Activated T-cell treated with anti-CD3 and anti-CD28 coated beads, Interleukin-2, amount 50 U/mL, for 24 hours (primary cell): ENCODE results near the gene RPS29.
"Not testable (repeated sequence)": the region's sequence is repeated elsewhere in the genome, so short reads cannot be mapped to it uniquely, and the experiment has no call there.

ENCODE experiments used
- DNase-seq: peaks from one replicate; pipeline ENCODE4 v3.0.0-alpha.2; 2020
- H3K27ac Mint-ChIP-seq: 2 replicates; pipeline ENCODE4 v1.8.0; 2020; ENCODE audit warnings: mild to moderate bottlenecking, mixed read lengths
- H3K27me3 Mint-ChIP-seq: 2 replicates; pipeline ENCODE4 v1.8.0; 2020; ENCODE audit warnings: mixed read lengths
- H3K36me3 Mint-ChIP-seq: 2 replicates; pipeline ENCODE4 v1.8.0; 2020; ENCODE audit warnings: low read depth, mixed read lengths
- H3K4me1 Mint-ChIP-seq: 2 replicates; pipeline ENCODE4 v1.8.0; 2020; ENCODE audit warnings: low read depth, mixed read lengths
- H3K4me3 Mint-ChIP-seq: 2 replicates; pipeline ENCODE4 v1.8.0; 2020; ENCODE audit warnings: mild to moderate bottlenecking, moderate library complexity, mixed read lengths
- H3K9me3 Mint-ChIP-seq: 2 replicates; pipeline ENCODE4 v1.8.0; 2020; ENCODE audit warnings: mixed read lengths

Gene RPS29

DNA sequence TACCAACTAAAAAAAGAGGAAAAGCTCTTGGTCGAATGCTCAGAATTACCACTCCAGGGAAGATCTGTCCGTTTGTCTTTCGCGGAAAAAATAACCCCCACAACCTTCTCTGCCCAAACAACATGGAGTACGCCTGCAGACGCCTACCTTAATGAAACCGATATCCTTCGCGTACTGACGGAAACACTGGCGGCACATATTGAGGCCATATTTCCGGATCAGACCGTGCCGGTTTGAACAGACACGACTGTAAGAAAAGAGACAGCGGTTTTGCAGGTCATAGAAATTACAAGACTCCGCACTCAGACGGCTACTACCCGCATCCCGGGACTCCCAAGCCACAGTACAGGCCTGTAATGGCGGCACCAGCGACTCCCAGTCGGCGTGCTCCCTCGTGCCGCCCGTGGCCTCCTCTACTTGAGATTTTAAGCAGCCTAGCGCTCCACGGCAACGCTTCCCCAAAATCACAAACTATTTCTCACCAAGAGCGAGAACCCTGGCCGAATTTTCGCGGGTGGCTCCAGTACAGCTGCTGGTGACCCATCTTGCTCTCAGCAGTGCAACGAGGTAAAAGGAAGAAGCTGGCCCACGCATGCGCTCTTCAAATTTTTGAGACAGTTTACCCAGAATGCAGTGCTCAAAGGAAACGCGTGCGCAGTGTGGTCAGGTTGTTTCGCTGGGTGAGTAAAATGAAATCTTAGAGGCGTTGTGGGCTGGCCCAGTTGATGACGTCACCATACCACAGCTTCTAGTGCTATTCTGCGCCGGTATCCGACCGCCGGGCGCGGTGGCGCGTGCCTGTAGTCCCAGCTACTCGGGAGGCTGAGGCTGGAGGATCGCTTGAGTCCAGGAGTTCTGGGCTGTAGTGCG lies at the start of gene RPS29:
Gene RPS29 (minus strand): TSS at position 578 of the 870 bp plus-strand sequence. CDS start 34 bp downstream, at position 544.
- Mint-ChIP-seq H3K9me3 (no peaks in the 10 kb centered on the region), H3K36me3 (peaks cover 51% of the 10 kb centered on the region), H3K4me3 (peak within 1 kb of the TSS; percentile 92), H3K27me3 (peaks cover 4% of the 10 kb centered on the region), H3K27ac (peak within 1 kb of the TSS; percentile 100), H3K4me1 (peaks cover 42% of the 10 kb centered on the region)
- DNase-seq = peak; percentile 100

DNA sequence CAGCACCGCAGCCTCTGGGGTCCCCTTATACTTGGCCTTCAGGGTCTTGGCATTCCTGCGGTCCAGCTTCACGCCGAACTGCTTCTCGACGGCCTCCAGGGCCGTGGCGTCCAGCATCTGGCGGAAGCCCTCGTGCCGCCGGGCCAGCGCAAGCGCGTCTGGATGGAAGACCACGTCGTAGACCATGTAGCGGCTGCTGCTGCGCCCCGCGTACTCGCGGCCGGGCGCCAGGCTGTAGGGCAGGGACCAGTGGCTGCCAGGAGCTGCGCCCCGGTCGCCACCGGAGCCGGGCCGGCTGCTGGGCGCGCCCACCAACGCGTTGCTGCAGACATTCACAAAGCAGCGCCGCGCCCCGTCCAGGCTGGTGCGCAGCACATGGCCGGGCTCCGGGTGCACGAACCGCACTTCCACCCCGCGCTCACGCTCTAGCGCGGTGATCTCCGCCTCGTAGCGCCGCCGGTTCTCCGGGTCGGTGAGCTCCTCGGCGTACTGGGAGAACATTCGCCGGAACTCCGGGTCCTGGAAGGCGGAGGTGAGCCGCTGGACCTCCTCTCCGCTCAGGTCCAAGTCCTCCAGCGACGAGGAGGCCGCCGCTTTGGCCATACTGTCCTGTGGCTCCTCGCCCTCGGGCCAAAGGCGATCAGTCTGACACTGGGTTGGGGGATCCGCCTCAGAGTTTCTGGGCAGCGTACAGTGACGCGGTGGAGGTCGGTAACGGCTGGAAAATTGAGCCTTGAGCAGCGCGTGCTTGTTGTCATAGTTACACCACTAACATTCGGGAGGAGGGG lies 48.6 kb upstream of the RPS29 start, which contains the start of gene DNAAF2:
Gene DNAAF2 (minus strand): TSS at position 698 of the 788 bp plus-strand sequence. CDS start 95 bp downstream, at position 603.
- Mint-ChIP-seq H3K9me3 (no peaks in the 10 kb centered on the region), H3K27ac (peak within 1 kb of the TSS; percentile 97), H3K4me1 (peaks cover 52% of the 10 kb centered on the region), H3K4me3 (peak within 1 kb of the TSS; percentile 92), H3K27me3 (no peaks in the 10 kb centered on the region), H3K36me3 (peaks cover 84% of the 10 kb centered on the region)
- no peak for DNase-seq

DNA sequence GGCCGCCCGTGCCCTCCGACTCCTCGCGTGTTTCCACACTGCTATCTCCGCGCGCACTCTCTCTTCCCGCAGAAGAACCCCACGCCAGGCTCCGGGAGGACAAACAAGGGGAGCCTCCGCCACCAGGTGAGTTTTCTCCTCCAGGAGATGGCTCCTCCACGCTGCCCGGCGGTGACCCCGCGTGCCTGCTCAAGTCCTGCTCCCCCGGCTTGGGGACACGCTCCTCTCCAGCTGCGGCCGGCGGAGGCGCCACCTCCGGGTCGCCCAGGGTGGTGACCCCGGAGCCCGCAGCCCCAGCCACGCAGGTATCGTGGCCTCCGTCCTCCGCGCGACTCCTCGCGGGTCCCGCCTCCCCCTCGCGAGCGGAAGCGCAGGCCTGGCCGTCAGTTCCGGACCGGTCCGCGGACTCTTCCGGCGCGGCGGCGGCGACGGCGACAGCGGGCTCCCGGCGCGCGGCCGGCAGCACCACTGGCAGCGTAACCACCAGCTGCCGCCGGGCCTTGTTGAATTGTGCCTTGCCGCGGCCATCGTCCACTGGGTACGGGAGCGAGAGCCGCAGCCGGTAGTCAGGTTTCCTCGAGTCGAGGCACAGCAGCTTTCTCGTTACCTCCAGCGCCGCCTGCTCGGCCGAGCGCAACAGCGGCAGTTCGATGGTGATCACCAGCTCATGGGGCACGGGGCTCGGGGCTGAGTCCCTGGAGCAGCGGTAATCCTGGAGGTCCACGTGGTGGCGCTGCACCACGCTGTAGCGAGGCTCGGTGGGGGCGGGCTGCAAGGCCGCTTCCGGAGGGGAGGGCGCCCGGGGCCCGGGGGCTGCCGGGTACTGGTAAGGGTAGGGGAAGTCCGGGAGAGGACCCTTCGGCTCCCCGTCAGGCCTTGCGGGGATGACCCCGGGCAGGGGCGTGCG lies 47.7 kb upstream of the RPS29 start:
- peaks cover 53% of the 10 kb centered on the region for H3K4me1 Mint-ChIP-seq
- DNase-seq = peak; percentile 95
- no peaks in the 10 kb centered on the region for H3K9me3 Mint-ChIP-seq
- H3K36me3 Mint-ChIP-seq = peaks cover 78% of the 10 kb centered on the region
- H3K27ac Mint-ChIP-seq = peak overlapping the region; percentile 97
- no peaks in the 10 kb centered on the region for H3K27me3 Mint-ChIP-seq
- H3K4me3 Mint-ChIP-seq = peak overlapping the region; percentile 92

DNA sequence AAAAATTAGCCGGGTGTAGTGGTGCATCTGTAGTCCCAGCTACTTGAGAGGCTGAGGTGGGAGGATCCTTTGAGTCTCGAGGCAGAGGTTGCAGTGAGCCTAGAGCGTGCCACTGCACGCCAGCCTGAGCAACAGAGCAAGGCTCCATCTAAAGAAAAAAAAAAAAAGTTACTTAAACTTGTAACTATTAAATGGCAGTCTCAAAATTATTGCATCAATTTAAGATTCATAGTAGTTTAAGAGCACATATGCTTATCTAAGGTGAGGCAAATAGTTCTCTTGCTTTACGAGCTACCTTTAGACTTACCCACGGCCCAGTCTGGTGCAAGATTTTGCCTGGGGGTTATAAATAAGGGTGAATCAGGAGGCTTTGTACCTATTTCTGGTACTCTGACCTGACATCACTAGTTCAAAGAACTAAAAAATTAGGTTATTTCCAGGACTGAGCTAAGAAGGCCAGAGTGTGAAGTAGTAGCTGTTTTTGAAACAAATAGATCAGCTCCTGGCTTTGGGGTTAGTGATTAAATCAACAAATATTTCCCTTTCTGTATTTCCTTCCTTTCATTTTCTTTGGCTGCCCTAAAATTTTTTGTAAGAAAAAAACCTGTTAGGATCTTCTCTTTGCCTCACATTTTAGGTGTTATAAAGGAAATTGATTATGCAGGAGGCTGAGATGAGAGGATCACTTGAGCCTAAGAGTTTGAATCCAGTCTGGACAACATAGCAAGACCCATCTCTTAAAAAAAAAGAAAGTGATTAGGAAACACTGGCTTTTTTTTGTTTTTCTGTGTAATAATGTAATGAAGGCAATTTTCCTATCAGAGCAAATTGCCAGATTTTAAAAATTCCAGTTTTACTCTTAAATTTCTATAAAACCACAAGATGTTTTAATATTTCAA lies 38.0 kb upstream of the RPS29 start:
- peaks cover 86% of the 10 kb centered on the region for H3K36me3 Mint-ChIP-seq
- no peak for DNase-seq
- H3K27me3 Mint-ChIP-seq = no peaks in the 10 kb centered on the region
- H3K4me3 Mint-ChIP-seq = peak overlapping the region; percentile 99
- peak overlapping the region; percentile 99 for H3K27ac Mint-ChIP-seq
- peaks cover 63% of the 10 kb centered on the region for H3K4me1 Mint-ChIP-seq
- no peaks in the 10 kb centered on the region for H3K9me3 Mint-ChIP-seq

DNA sequence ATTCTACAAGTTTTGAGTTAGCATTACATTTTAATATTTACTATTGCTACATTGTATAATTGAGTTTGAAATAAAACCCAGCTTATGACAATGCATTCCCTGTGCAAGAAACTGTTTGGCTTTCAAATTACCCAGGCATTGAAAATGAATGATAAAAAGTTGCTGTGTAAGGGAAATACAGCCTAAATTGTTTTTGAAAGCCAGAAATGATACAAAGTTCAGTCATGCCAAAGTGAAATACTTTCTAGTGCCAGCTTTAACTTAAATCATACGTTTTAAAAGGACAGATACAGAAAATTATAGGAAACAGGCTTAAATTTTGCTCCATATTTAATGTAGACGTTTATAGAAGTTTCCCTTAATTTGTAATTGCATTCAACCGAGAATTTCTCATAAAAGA lies 37.2 kb upstream of the RPS29 start:
- H3K4me3 Mint-ChIP-seq = peak overlapping the region; percentile 99
- DNase-seq = no peak
- no peaks in the 10 kb centered on the region for H3K9me3 Mint-ChIP-seq
- peaks cover 90% of the 10 kb centered on the region for H3K36me3 Mint-ChIP-seq
- peak overlapping the region; percentile 99 for H3K27ac Mint-ChIP-seq
- H3K27me3 Mint-ChIP-seq = no peaks in the 10 kb centered on the region
- peaks cover 63% of the 10 kb centered on the region for H3K4me1 Mint-ChIP-seq

DNA sequence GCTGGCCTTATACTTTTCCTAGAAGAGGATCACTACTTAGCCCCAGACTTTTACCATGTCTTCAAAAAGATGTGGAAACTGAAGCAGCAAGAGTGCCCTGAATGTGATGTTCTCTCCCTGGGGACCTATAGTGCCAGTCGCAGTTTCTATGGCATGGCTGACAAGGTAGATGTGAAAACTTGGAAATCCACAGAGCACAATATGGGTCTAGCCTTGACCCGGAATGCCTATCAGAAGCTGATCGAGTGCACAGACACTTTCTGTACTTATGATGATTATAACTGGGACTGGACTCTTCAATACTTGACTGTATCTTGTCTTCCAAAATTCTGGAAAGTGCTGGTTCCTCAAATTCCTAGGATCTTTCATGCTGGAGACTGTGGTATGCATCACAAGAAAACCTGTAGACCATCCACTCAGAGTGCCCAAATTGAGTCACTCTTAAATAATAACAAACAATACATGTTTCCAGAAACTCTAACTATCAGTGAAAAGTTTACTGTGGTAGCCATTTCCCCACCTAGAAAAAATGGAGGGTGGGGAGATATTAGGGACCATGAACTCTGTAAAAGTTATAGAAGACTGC lies 35.9 kb upstream of the RPS29 start:
- DNase-seq = no peak
- Mint-ChIP-seq H3K27me3 (no peaks in the 10 kb centered on the region), H3K4me1 (peaks cover 67% of the 10 kb centered on the region), H3K4me3 (peak overlapping the region; percentile 99), H3K27ac (peak overlapping the region; percentile 99), H3K9me3 (no peaks in the 10 kb centered on the region), H3K36me3 (peaks cover 91% of the 10 kb centered on the region)

DNA sequence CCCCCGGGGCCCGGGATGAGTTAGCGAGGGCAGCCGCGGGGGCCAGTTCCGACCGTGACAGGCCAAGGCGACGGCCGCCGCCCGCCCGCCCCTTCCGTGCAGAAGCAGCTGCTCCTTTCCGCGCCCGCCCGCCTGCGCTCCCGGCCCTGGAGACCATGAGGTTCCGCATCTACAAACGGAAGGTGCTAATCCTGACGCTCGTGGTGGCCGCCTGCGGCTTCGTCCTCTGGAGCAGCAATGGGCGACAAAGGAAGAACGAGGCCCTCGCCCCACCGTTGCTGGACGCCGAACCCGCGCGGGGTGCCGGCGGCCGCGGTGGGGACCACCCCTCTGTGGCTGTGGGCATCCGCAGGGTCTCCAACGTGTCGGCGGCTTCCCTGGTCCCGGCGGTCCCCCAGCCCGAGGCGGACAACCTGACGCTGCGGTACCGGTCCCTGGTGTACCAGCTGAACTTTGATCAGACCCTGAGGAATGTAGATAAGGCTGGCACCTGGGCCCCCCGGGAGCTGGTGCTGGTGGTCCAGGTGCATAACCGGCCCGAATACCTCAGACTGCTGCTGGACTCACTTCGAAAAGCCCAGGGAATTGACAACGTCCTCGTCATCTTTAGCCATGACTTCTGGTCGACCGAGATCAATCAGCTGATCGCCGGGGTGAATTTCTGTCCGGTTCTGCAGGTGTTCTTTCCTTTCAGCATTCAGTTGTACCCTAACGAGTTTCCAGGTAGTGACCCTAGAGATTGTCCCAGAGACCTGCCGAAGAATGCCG lies 35.1 kb upstream of the RPS29 start:
- no peak for DNase-seq
- H3K27ac Mint-ChIP-seq = peak overlapping the region; percentile 99
- H3K4me3 Mint-ChIP-seq = peak overlapping the region; percentile 99
- H3K4me1 Mint-ChIP-seq = peaks cover 67% of the 10 kb centered on the region
- no peaks in the 10 kb centered on the region for H3K9me3 Mint-ChIP-seq
- H3K36me3 Mint-ChIP-seq = peaks cover 92% of the 10 kb centered on the region
- no peaks in the 10 kb centered on the region for H3K27me3 Mint-ChIP-seq

DNA sequence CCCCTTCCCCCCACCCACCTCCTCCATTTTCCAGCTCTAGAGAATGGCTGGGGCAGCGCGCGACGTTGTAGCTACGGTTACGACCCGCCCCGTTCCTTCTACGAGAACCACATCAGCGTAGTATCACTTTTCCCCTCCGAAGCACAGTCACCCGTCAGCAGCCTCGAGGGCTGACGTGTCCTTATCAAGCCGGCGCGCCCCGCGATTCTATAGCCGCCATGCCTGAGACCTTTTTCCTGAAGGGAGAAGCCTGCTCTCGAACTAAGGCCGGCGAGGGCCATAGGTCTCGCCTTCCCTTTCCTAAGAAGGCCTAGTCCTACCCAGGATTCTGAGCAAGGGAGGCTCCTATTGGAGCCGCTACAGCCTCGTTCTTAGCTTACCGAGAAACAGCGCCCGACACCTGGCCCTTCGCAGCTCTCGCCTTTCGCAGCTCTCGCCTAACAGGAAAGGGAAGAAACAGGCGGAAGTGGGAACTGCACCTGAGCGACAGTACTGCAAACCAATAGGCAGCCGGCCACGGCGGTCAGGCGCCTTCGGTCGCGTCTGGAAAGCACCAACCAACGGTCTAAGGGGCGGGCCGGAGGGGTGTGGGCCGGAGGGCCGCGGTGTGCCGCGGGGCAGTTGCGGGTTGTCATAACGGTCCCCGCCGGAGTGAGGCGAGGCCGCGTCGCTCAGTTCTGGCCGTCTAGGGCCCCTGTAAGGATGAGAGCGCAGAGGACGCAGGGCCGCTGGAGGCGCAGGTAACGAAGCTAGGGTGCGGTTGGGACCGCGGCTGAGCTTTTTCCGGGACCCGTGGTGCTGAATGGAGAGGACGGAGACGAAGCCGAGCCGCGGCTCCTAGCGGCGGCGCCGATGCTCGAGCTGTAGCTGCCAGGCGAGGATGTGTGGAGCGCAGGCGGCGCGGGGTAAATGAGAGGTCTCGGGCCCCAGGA lies 34.3 kb upstream of the RPS29 start, which contains the start of the genes MGAT2 and RPL36AL:
Gene MGAT2 (plus strand): TSS at position 618 of the 932 bp plus-strand sequence. CDS start 470 bp downstream, outside the sequence.
Gene RPL36AL (minus strand): TSS at position 445 of the 932 bp plus-strand sequence. CDS start 1,522 bp downstream, outside the sequence.
- Mint-ChIP-seq H3K36me3 (peaks cover 93% of the 10 kb centered on the region), H3K27me3 (no peaks in the 10 kb centered on the region)

DNA sequence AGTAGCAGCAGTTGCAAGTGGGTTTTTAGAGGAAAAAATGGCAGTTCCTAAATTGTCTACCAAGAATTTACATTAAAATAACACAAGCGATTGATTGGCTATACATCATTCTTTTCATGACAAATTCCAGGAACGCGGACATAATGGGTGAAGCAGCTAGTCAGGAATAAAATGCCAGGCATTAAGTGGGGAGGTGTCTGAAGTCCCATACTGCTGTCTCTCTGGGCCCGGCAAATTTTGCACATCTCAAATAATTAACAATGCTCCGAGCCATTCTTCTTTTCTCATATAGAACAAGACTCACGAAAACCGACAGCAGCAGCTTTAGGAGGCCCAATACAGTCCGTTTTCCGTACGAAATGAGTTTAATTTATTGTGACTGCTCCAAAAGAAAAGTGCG lies 33.5 kb upstream of the RPS29 start:
- peaks cover 94% of the 10 kb centered on the region for H3K36me3 Mint-ChIP-seq
- H3K9me3 Mint-ChIP-seq = no peaks in the 10 kb centered on the region
- H3K27me3 Mint-ChIP-seq = no peaks in the 10 kb centered on the region
- peak overlapping the region; percentile 99 for H3K27ac Mint-ChIP-seq
- H3K4me1 Mint-ChIP-seq = peaks cover 62% of the 10 kb centered on the region
- peak overlapping the region; percentile 99 for H3K4me3 Mint-ChIP-seq
- DNase-seq = no peak

More for the DNA sequence above, 34.3 kb upstream of the RPS29 start, which contains the start of the genes MGAT2 and RPL36AL:
- H3K4me1 Mint-ChIP-seq = peaks cover 66% of the 10 kb centered on the region
- no peaks in the 10 kb centered on the region for H3K9me3 Mint-ChIP-seq
- peak within 1 kb of the TSS; percentile 99 for H3K4me3 Mint-ChIP-seq
- DNase-seq = peak; percentile 97
- H3K27ac Mint-ChIP-seq = peak within 1 kb of the TSS; percentile 99

DNA sequence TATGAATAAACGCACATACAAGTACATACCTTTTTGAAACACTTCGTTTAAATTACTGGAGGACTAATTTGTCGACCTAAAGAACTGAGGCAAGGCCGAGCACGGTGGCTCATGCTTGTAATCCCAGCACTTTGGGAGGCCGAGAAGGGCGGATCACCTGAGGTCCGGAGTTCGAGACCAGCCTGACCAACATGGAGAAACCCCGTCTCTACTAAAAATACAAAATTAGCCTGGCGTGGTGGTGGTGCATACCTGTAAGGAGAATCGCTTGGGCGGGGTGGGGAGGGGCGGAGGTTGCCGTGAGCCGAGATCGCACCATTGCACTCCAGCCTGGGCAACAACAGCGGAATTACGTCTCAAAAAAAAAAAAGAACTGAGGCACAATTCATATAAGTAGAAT lies 33.1 kb upstream of the RPS29 start:
- peaks cover 94% of the 10 kb centered on the region for H3K36me3 Mint-ChIP-seq
- not testable (repeated sequence) for DNase-seq, H3K27me3 Mint-ChIP-seq, H3K9me3 Mint-ChIP-seq
- H3K4me3 Mint-ChIP-seq = peak overlapping the region; percentile 99
- peaks cover 59% of the 10 kb centered on the region for H3K4me1 Mint-ChIP-seq
- H3K27ac Mint-ChIP-seq = peak overlapping the region; percentile 99

DNA sequence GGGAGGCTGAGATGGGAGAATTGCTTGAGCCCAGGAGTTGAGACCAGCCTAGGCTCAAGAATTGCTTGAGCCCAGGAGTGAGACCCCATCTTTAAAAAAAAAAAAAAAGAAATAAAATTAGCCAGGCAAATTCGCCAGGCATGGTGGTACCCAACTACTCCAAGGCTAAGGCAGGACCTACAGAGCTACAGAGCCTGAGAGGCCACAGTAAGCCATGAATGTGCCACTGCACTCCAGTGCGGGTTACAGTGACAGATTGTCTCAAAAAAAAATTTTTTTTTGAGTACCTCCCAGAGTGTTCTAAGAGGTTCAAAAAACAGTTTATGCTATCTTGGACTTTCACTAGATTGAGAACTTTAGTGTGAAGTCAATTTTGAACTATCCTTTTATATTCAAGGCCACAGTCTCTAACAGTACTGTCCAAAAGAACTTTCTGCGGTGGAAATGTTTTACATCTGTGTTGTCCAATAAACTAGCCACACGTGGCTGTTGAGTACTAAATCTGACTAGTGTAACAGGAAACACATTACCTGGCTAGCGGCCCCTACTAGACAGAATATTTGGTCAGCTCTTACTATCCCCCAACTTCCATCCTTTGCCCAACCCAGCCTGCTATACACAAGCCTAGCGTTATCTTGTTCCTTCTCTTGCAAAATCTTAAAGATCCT lies 31.8 kb upstream of the RPS29 start:
- peaks cover 87% of the 10 kb centered on the region for H3K36me3 Mint-ChIP-seq
- peak overlapping the region; percentile 99 for H3K4me3 Mint-ChIP-seq

More for the DNA sequence above, 31.8 kb upstream of the RPS29 start:
- H3K9me3 Mint-ChIP-seq = no peaks in the 10 kb centered on the region
- DNase-seq = no peak
- peaks cover 46% of the 10 kb centered on the region for H3K4me1 Mint-ChIP-seq
- H3K27me3 Mint-ChIP-seq = no peaks in the 10 kb centered on the region
- peak overlapping the region; percentile 99 for H3K27ac Mint-ChIP-seq
